GM12801 (cell line): Measurements from ENCODE around the gene AKAP12.

Experiments used
- CTCF ChIP-seq: IDR thresholded peaks from one replicate; pipeline ENCODE4 v1.5.1; 2011; ENCODE audit warnings: control low read depth; ENCODE audit not compliant: insufficient read length; ENCODE audit errors: extremely low read depth

AKAP12 gene

GRCh38 chr6:151303231-151303630 is 63.5 kb downstream of the AKAP12 start:
- TF ChIP-seq CTCF = no peak

DNA sequence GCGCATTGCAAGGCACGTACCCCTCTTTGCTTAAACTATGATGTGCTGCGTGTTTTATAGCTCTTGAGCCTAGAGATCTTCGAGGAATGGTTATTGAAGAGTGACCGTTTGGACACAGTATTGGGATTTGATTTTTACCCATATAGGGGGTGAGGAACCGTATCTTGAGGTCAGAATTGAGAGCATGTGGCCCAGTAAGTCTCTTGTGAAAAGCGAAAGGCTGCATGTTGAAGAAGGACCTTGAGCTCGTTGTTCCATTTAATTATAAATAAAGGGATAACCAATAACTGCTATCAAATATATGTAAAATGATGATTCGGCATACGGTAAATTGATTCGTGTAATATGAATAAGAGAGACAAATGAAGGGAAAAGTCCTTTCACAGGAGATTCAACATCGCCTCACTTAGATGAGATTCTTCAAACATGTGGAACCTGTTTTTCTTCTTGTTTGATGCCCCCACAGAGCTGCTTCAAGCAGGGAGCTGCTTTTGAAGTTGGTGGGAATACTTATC is 66.6 kb downstream of the AKAP12 start:
- TF ChIP-seq CTCF = no peak

- TF ChIP-seq CTCF = no peak
Measured at GRCh38 chr6:151307501-151307900, 67.7 kb downstream of the AKAP12 start.

GRCh38 chr6:151309619-151310018 is 69.9 kb downstream of the AKAP12 start:
- TF ChIP-seq CTCF = no peak

DNA sequence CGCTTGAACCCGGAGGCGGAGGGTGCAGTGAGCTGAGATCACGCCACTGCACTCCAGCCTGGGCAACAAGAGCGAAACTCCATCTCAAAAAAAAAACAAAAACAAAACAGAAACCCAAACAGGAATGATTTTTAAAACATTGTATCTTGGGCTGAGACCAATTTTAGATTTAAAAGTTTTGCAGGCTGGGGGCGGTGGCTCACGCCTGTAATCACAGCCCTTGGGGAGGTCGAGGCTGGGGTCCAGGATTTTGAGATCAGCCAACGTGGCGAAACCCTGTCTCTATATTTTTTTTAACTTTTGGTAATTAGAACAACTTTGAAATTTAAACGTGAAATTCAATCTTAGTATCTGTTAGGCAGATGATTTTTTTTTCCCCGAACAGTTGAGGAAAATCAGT is 70.5 kb downstream of the AKAP12 start:
- TF ChIP-seq CTCF = no peak

DNA sequence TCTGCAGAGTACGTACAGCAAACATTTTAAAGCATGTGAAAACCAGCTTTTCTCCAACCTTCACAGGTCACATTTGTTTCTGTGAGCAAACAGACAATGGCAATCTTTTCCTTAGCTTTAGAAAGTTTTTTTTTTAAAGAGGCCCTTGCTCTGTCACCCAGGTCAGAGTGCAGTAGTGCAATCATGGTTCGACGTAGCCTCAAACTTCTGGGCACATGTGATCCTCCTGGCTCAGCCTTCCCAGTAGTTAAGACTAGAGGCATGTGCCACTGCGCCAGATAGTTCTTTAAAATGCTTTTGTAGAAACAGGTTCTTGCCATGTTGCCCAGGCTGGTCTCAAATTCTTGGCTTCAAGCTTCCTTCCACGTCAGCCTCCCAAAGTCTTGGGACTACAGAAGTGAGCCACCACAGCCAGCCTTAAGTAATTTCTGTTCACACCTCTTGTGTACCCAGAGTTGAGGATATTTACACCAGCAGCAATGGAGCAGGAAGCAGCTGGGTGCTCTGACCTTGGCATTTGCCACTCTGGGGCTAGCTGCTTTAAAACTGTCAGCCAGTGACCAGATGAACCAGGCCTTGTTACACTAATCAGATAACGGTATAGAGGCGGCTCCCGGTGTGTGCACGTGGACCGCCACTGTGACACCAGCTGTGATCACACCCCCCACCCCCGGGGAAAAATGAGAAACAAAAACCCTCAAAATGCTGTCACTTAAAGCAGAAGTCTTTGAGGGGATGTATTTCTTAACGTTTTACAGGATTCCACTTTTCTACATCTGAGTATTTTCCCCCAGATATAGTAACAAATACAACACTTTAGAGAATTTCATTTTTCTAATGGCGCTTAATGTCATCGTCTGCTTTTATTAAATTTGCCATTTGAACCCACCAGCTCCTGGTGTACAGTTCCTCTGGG is 71.3 kb downstream of the AKAP12 start:
- no peak for TF ChIP-seq CTCF

- TF ChIP-seq CTCF = no peak
Measured at GRCh38 chr6:151313066-151313491, 73.3 kb downstream of the AKAP12 start.
